Activated T-cell treated with anti-CD3 and anti-CD28 coated beads for 4 hours (primary cell): Measurements from ENCODE around the gene ITPKB.
"Not testable (repeated sequence)": the region's sequence is repeated elsewhere in the genome, so short reads cannot be mapped to it uniquely, and the experiment has no call there.

Experiments used
- DNase-seq: peaks from one replicate; pipeline ENCODE4 v3.0.0-alpha.2; 2020

The ITPKB gene

DNA sequence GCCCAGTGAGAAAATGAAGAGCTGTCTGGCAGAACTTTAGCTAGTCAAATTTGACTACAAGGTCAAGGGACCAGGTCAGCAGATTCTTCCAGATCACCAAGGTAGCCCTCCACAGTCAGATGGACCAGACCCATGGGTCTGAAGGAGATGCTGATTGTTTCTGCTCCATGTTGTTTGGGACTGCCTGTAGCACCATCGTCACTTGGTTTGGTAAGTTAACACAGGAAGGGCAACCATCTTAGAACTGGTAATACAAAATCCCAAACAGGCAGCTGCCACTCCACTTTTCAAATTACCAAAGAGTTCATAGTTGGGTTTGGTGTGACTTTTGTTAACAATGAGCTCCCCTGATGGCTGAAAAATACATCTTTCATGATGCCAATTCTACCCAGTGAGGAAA lies 9.0 kb downstream of the ITPKB start:
- no peak for DNase-seq

DNA sequence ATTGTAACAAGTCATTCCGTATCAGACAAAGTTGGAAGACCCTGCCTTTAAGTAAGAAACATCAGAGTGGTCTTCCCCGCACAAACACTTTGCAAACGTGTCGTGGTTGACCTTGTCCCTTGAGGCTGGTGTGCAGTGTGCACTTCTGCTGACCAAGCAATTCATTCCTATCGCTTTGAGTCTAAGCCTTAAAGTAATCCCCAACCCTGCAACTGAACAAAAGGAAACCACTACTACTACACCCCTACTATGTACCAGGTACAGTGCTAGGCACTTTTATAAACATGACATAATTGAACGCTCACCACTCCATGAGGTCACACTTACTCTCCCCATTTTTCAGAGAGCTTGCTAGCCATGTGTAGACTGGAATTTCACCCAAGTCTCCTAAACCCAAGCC lies 10.6 kb downstream of the ITPKB start:
- DNase-seq, result no peak

DNA sequence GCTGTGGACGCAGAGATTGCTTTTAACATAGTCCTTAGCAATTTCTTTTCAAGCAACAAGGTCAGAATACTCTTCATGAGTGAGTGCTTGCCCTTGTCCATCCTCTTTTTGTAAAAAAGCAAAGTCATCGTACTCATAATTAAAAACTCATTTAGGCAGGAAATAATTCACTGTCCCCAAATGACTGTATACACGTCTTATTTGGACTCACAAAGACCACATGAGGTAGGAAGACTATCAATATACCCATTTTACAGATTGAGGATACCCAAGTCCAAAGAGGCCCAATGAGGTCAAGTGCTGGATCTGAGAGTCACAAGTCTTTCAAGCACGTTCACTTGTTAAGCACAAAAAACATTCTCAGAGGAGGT lies 13.2 kb downstream of the ITPKB start:
- DNase-seq, result no peak

DNA sequence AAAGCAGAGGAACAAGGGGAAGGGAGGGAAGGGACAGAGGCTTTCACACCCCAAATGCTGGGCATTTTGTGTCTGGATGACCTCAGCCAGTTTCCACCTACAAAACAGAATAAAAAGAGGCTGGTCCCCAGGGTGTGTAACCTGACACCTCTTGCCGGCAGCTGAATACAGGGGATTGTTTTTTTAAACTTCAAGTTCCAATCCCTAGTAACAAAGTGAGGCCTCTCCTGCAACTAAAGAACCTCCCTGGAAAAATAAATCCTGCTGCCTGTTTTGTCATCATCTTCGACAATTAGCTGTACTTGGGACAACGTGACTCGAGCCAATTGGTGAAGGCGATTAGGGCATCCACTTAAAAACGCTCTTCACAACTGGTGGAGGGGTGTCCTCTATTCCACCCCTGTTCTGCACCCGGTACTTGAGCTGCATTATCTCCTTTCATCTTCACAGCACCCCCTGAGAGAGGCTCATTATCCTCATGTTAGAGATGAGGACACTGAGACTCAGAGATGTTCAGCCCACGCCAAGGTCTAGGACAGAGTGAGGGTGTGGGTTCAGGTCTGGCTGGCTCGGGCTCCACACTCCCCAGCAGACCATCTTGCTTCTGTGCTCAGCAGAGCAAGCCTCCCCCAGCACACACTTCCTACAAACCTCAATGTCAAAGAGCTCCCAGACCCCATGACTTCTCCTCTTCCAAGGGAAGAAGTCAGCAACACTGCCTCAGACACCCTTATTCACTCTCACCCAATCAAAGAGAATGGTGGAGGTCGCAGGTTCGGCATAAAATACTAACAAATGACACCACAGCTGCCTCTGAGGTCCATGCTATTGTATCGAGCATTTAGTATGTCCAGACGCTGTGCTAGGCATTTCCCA lies 15.2 kb downstream of the ITPKB start:
- DNase-seq, result no peak

DNA sequence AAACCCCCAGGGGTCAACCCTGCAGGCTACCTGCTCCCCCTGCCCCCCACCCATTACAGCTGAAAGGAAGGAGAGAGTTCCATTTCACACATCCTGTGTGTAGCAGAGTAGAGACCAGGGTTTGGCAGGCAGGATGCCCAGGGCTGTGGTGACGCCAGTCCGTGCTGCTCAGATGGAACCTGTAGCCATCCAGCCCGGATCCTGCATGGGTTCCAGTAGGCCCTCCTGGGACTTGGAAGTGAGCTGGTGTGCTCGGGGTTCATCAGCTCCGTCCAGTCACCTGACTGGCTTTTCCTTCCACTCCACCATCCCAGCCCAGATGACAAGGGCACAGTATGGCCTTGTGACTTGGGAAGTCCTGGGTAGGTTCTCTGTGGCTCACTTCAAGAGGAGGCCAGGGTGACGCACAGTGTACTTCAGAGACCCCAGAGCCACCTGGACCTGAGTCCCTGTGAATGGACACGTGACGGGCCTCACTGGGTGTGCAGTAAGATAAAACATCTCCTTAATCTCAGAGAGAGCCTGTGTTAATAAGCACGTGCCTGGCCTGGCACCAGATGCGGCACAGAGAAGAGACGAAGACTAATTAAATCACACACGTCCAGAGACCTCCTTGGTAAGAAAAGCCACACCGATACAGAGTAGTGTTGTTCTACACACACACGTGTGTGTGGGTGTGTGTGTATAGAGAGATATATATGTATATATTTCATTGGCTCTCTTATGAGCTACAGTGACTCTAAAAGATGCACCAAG lies 16.0 kb downstream of the ITPKB start:
- DNase-seq, result no peak

DNA sequence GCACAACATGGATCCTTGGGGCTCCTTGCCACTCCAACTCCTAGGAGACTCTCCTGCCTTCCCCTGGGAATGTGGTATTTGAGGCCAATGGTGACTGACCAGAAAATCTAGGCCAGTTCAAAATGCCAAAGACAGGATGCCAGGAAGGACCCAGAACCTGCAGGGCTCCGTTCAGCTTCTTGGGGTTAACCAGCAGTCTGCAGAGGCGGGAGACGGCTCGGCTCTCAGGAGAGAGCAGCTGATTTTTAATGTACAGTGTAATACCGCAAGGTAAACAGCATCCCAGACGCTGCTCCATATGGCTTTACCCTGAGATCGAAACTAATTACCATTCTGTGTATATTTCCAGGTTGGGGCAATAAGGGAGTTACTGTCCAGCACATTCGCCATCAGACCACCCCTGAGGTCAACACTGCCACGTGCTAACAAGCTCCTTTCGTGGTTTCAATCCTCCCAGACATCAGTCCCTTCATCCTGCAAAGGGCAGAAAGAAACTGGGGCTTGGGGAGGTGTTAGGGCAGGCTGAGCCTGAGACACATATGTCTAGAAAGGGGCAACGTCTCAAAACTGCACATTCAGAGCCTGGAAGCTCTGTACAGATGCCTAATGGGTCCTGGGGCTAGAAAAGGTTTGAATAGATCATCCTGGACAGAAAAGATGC lies 16.7 kb downstream of the ITPKB start:
- no peak for DNase-seq

DNA sequence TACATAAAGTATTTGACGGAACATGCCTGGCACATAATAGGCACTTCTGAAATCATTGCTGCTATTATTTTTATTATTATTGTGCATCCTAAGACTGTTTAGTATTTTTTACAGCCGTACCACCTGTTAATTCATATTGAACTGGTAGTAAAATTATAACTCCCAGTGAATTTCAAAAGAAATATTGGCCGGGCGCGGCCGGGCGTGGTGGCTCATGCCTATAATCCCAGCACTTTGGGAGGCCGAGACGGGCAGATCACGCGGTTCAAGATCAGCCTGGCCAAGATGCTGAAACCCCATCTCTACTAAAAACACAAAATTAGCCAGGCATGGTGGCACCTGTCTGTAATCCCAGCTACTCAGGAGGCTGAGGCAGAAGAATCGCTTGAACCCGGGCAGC lies 18.5 kb downstream of the ITPKB start:
- not testable (repeated sequence) for DNase-seq

DNA sequence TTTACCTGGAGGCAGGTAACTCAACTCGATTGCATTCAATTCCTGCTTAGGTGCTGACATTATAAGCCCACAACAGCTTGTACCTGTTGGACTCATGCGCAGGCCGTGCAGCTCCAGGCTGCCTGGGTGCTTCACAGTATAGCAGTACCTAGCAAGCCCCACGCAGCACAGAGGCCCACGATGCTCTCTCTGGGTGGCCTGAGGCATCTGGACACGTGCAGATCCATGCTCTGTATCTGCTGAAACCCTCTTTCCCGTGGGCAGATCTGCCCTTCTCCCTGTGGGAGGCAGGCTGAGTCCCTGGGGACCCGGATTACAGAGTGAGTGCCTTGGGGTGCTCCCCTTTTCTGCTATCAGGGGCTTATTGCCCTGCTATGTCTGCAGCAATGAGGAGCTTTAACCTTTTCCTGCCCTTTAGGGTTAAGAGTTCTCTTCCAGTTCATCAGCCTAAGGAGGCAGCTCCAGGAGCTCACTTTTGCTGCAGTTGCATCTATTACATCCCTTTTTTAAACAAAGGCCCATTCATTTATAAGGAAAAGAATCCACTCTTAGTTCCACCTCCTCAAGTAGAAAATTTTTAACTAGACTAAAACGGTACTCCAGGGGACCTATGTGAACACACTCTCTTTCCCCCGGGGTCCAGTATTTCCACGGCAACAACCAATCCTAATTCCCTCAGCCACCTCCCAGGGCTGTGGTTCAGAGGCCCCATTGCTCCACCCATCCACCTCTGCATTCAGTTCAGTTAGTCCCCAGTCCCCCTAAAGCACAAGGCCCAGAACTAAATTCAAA lies 19.3 kb downstream of the ITPKB start:
- DNase-seq, result no peak

DNA sequence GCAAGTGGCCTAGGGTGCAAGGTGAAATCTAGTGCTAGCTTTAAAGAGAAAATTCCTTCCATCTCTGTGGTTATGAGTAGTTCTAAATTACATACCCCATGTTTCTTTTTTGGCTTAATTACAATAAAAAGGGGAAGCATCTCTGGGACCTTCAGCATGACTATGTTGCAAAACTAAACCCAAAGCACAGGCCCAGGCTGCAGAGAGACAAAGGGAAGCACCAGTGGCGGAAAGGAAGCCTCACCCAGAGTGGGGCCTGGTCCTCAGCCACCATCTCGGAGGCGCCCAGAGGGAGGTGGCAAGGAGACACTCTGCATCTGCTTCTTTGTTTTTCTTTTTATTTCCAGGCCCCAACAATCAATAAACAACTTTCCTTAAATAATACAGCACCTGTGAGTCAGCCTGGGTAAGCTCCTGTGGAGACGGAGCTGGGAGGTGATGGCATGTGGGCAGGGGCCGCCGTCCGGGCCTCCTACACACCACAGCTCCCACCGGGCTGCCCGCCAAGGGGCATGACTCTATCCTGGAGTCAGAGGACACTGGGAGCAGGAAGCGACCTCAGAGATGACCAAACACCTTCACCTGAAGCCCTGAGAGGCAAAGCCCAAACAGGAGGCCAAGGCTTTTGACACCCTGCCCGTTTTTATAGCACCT lies 21.7 kb downstream of the ITPKB start:
- DNase-seq, result no peak

DNA sequence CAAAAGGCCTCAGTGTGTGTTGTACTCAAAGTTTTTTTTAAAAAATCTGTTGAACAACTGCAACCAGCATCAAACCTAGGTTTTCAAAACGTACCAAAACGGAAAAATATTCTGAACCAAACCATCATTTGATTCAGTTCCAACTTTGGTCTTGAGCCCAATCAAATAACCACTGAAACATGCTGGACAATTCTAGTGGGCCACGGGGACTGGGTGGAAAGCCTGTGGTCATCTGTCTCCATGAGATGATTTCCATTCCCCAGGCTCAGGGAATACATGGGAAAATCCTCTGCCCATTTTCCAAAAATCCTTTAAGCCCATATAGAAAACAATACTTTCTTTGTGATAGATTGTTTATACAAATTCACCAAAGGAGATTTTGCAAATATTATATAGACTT lies 22.5 kb downstream of the ITPKB start:
- no peak for DNase-seq

DNA sequence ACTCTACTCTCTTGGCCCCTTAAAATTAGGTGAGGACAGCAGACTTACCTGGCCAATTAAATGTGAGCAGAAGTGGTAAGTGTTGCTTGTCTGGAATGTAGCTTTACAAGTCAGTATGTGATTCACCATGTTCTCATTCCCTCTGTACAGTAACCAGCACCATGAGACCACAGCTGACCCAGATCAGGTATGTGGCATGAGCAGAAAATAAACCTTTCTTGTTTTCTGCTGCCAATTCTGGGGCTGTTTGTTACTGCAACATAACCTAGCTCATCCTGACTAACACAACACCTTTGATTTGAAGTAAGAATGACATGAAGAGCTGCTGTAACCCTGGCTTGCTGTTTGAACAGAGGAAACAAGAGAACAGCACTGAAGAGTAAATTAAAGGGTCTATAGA lies 24.9 kb downstream of the ITPKB start:
- DNase-seq, result no peak

DNA sequence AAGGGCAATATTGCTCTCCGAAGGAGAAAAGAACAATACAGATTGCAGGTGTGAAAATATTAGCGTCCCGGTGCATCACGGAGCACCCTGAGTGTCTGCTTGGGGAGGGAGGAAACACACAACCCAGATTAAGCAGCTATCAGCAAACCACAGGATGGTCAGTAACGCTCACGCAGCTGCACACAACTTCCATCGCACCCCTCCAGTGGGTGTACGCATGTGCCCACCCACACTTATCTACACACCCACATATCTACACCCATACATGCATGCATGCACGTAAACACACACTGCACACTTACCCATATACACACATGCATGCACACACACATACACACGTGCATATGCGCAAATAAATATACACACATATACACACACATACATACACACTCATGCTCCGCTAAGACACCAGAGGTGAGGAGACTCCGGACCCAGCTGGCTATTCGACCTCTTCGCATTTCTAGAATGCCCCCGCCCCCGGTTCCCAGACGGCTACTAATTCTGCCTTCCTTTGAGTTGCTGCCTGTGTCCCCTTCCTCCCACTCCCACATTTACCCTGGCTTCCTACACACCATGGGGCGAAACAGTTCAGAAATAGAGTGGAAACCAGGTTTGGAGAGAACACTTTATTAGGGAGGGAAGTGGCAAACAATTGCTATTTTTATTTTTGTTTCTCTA lies 26.2 kb downstream of the ITPKB start:
- no peak for DNase-seq

DNA sequence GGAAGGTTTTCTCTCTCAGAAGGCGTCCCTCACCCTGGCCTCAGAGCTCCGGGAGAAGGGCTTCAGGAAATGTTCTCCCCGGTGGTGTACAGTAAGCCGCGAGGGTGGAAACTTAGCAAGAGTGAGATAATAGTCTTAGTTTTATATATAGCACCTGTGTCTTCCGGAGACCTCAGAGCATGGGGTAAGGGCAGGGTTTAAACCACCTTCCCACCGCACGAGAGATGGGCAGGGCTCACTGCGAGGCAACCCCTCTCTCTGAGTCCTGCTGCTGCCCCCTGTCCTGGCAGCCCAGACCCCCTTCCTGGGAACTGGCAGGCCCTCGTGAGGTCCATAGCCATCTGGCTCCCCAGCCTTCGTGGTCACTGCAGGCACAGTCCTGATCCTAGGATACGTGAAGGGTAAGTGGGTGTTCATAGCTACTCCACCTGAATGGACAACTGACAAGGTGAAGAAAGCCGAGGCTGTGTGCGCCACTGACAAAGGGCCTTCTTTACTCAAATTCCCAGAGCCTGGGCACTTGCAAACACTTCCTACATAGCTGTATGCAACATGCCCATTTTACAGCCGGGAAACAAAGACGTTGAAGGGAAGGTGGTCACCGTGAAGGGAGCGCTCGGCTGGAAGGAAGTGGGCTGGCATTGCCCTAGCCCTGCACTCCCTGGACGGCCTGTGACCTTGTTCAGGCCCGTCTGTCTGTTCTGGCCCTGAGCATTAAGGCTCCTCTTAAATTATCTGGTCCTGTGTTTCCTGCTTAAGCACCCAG lies 26.9 kb downstream of the ITPKB start:
- no peak for DNase-seq

DNA sequence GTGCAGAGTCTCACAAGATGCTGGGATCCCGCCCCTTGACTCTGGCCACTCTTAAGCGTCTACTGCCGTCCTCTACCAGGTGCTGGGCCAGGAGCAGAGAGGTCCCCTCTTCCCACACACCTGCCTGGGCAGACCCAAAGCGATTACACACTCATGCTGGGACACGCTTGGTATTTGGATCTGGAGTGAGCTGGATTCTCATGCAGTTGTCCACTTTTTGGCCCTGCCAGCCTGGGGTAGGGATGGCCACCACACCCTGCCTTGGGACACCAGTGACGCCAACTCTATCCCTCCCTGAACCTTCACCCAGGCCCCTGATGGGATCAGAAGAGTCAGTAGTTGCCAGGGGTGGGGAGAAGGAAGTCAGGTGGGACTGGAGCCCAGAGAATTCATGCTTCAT lies 28.6 kb downstream of the ITPKB start:
- DNase-seq, result no peak

DNA sequence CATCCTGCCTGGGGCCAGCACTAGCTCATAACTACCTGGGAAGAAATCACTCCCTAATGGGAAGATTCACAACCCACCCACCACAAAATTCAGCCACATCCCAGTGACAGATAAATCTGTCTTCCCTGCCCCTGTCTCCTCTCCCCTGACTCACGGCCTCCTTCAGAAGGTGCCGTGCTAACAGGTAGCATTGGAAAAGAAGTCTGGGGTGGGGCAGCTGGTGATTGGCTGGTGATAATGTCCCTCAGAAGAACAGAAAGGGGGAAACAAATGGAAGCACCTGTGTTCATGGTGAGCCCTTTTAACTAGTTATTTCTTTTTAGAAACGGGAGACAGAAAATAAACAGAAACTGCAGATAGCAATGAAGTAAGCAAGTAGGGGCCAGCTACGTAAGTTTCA lies 29.1 kb downstream of the ITPKB start:
- no peak for DNase-seq

DNA sequence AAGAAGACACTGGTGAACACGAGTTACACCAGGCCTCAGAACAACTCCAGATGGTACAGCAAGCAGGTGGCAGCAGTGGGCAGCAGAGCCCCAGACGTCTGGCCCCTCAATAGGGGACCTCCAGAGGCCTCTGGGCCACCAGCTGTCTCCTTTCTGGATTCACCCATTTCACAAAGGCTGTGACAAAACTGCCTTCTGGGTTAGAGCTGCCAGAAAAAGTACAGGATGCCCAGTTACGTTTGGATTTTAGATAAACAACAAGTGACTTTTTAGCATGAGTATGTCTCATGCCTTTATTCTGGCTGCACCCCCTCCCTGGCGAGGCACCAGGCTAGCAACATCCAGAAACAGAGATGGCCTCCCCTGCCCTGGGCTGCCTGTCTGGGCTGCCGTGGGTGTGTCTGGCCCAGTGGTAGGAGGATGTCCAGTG lies 30.1 kb downstream of the ITPKB start:
- DNase-seq, result no peak

DNA sequence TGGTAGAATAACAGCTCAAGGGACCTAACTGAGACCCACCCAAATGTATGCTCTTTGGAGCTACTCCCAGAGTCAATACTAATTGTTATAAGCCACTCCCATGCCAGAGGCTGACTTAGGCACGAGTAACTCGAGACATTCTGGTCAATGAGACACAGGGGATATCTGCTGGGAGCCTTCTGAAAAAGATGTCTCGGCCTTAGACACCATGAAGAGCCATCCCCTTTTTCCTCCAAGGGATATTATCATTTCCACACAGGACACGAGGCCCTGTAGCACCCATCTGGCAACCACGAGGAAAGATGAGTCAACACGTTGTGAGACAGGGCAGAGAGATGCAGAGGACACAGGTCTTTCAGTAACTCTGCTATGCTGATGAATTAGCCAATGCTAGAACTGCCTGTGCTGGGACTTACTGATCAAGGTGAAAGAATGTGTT lies 30.7 kb downstream of the ITPKB start:
- DNase-seq, result no peak

DNA sequence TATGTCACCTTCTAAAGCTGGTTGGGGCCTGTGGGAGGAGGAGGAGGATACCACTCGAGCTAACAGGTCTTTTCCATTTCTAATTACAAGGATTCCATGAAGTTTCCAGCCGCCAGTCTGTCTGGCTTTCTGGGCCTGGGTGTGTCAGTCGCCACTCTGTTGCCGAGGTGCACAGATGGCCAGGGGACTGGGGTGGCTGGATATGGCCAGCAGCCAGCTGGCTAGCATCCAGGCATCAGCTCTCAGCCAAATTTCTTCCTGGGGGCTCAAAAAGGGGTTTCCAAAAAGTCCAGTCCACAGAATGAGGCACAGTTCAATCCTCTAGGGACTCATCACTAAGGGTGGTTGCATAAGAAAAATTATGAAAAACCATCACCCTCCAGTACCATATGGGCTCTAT lies 32.4 kb downstream of the ITPKB start:
- no peak for DNase-seq

DNA sequence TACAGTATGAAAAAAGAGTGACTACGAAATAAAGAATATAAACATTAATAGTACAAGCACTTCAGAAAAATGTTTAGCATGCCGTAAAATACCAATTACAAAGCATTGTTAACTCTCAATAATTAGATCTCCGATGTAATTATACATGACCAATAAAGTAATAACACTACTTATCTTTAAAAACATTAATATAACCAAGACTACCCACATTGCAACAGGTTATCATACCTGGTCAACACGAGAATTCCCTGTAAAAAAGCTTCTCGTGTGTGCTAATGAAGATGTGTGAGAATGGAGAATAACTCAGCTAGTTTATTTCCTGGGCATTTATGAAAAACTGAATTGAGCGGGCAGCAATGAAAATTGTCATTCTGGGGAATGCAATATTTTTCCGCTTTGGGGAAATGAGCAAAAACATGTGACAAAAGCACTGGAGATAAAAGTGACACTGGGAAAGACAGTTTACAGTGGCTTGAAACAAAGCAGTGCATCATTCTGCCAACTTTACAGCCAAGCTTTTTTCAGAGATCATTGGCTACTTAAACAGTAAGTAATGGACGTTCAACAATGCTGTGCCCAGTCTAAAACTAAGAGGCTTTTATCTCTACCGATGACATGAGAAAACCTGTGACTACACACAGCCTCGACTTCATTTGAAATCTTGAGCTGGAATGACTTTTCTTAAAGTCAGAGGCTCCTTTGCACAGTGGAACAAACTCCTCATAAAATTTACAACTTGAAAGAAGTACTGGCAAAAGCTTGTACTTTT lies 34.7 kb downstream of the ITPKB start:
- DNase-seq, result no peak
